Eye (tissue), 1 donor: ENCODE measurements around the gene SEPTIN11.

Experiments used
- DNase-seq: peaks from one replicate; pipeline ENCODE4 v3.0.0-alpha.2; 2015

SEPTIN11 gene

GRCh38 chr4:76982638-76983584, 33.4 kb downstream of the SEPTIN11 start:
- DNase-seq = no peak

GRCh38 chr4:76984127-76984526, 34.6 kb downstream of the SEPTIN11 start:
- no peak for DNase-seq

GRCh38 chr4:76984788-76985211, 35.2 kb downstream of the SEPTIN11 start:
- DNase-seq = peak; percentile 89

GRCh38 chr4:76987153-76987591, 37.6 kb downstream of the SEPTIN11 start:
- peak; percentile 78 for DNase-seq

DNA sequence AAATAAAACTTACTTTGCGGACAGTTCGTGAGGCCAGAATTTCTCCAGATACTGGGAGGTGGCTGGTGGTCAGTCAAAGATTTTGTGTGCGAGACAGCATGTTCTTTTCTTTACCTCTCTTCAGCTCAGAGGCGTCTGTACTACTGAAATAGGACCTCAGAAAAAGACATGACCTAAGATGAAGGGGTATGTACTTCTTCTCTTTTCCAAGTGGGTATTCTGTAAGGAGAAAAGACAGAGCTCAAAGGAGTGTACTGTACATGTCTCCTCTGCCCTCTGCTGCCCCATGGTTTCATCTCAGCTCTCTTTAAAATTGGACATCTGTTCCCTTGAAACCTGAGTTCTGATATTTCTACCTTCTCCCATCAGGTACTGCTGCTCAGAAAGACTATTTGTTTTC, 38.1 kb downstream of the SEPTIN11 start:
- DNase-seq = no peak

- DNase-seq = no peak
Measured at GRCh38 chr4:76989391-76990061, 40.0 kb downstream of the SEPTIN11 start.

GRCh38 chr4:76990288-76991080, 40.9 kb downstream of the SEPTIN11 start:
- DNase-seq = no peak

DNA sequence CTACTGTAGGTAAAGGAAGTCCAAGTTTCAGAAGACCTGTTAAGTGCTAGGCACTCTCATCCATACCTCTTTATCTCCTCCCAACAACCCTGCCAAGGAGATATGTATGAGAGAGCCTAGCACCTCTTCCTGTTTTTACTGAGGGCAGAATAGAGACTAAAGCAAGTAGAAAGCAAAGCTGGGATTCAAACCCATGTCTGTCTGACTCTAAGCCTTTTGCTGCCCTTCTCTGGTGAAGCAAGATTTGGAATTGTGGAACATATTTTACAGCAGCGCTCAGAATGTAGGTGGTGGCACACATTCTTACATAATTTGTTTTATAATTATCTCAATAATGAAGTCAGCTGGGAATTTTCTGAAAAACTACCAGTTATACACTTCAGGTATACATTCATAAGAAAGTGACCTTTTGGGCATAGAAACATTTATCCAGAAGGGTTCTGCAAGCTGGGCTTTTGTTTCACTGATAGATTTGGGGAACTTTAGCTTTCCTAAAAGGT, 41.7 kb downstream of the SEPTIN11 start:
- DNase-seq = no peak

DNA sequence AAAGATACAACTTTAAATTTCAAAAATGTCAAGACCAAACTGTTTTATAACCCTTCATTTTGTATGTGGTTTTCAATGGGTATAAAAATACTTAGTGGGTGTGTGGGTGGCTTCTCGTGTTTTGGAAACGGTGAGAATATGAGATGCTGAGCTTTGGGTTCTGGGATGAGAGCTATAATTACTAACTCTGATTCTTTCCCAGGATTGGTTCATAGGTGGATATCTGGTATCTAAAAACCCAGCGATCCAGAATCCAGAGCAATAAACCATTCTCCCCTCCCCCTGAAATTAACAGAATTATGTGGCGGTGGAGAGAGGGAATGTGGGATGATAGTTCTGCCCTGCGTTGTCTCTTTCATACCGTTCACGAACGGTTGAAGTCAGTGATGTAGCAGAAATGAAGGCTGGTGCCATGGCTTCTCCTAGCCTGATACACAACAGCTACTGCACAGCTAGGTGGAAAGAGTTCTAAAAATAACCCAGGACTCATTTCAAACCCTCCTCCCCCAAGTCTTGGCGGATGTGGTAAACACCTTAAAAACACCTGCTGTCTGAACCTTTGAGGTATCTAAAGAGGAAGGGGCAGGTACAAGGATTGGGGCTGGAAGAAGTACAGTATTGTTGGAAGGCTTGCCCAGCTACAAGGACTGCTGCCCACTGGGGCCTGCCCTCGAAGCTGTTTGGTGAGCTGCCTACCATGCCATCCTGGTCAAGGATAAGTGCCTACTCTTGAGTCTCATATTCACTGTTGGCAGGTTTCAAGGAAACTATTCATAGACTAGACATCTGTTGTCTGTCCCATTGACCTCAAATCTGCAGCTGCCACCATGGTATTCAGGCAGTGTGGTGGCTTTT, 44.5 kb downstream of the SEPTIN11 start:
- no peak for DNase-seq

- DNase-seq = no peak
Measured at GRCh38 chr4:76995776-76996175, 46.2 kb downstream of the SEPTIN11 start.

DNA sequence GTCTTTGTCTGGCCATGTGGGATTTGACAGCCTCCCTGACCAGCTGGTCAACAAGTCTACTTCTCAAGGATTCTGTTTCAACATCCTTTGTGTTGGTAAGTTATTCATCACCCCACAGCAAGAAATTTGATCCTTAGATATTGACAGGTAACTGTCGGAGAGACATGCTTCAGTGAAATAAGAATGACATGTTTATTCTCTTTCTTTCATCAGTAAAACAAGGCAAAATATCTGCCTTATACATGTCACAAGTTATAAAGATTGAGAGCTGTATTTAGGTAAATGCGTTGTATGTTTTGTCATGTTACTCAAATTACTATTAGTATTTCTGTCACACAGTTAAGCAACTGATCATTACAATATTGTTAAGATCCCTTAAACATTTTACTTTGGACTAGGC, 46.9 kb downstream of the SEPTIN11 start:
- DNase-seq = no peak

- no peak for DNase-seq
Measured at GRCh38 chr4:76997077-76997476, 47.5 kb downstream of the SEPTIN11 start.

GRCh38 chr4:76997532-76997931, 48.0 kb downstream of the SEPTIN11 start:
- no peak for DNase-seq

DNA sequence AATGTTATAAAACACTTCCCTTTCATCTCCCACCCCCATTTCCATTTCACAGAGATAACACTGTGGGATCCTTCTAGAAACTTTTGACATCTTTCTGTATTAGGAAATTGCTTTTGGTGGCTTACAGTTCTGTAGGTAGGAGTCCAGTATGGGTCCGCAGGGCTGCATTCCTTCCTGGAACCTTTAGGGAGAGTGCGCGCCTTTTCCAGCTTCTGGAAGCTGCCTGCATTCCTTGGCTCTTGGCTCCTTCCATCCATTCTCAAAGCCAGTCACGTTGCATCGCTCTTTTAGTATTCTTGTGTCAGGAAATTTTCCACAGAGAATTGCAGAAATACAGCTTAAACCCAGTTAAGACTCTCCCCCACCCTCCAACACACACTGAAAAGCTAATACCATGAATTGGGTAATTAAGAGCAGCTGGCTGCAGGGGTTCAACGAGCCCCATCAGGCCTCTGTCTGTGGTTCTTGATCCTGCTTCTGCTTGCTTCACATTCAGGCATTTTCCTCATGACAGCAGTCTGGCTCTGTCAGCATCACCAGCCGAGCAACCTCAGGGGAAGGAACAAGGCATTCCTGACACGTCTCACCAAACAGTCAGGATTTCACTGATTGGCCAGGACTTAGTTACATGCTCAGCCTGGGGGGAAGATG, 48.8 kb downstream of the SEPTIN11 start:
- DNase-seq = no peak
